ENCODE results near the gene AFAP1. TPM values are rescaled to one million over a fixed set of nuclear protein-coding genes. Genes with fewer than 3 reads are reported as not detected.

The AFAP1 gene
- total RNA-seq, 1 donor from 2014 or later: 67.9 TPM

- Histone ChIP-seq H3K9me3 (ENCODE audit: insufficient read depth, low read depth, low read length) (no peaks in the 10 kb centered on the region), H3K4me2 (ENCODE audit: low read length) (peak overlapping the region; percentile 37), H3K27ac (ENCODE audit: low read depth, low read length) (peak overlapping the region; percentile 70), H3K36me3 (ENCODE audit: insufficient read depth, low read length) (peaks cover 52% of the 10 kb centered on the region), H2AFZ (ENCODE audit: low read depth, low read length) (no peak overlapping the region), H3K27me3 (ENCODE audit: insufficient read depth, low read length) (no peaks in the 10 kb centered on the region), H4K20me1 (ENCODE audit: insufficient read depth, low read length) (peaks cover 3% of the 10 kb centered on the region), H3K4me3 (ENCODE audit: insufficient read depth, low read depth, low read length) (no peak overlapping the region), H3K4me1 (ENCODE audit: insufficient read depth, low read length) (peaks cover 44% of the 10 kb centered on the region), H3K79me2 (ENCODE audit: insufficient read depth, low read length) (peaks cover 94% of the 10 kb centered on the region), H3K9ac (ENCODE audit: low read length) (peak overlapping the region; percentile 67)
- DNase-seq (ENCODE audit: low read depth) (no peak), FAIRE-seq (peak; percentile 5)
- no peaks in the 10 kb centered on the region for H3K27me3 Mint-ChIP-seq (ENCODE audit: low read depth, unreplicated experiment)
- H3K4me1 Mint-ChIP-seq (ENCODE audit: low read depth, unreplicated experiment): peaks cover 29% of the 10 kb centered on the region
- no peaks in the 10 kb centered on the region for H3K9me3 Mint-ChIP-seq (ENCODE audit: unreplicated experiment)
- peak overlapping the region; percentile 56 for H3K27ac Mint-ChIP-seq (ENCODE audit: unreplicated experiment)
- no peak for TF ChIP-seq CTCF (IDR thresholded peaks at IDR 0.05; ENCODE audit: insufficient read depth, low read depth, low read length)
- TF ChIP-seq EZH2 (IDR thresholded peaks at IDR 0.05; ENCODE audit: insufficient read depth, low read length): no peak
- peaks cover 35% of the 10 kb centered on the region for H3K36me3 Mint-ChIP-seq (ENCODE audit: low read depth, unreplicated experiment)
- H3K4me3 Mint-ChIP-seq (ENCODE audit: unreplicated experiment): no peak overlapping the region
Observed at GRCh38 chr4:7867191-7867590, 72.5 kb downstream of the AFAP1 start.

- Mint-ChIP-seq H3K4me1 (ENCODE audit: low read depth, unreplicated experiment) (peaks cover 32% of the 10 kb centered on the region), H3K27ac (ENCODE audit: unreplicated experiment) (no peak overlapping the region), H3K27me3 (ENCODE audit: low read depth, unreplicated experiment) (no peaks in the 10 kb centered on the region), H3K9me3 (ENCODE audit: unreplicated experiment) (peaks cover 2% of the 10 kb centered on the region), H3K36me3 (ENCODE audit: low read depth, unreplicated experiment) (peaks cover 34% of the 10 kb centered on the region), H3K4me3 (ENCODE audit: unreplicated experiment) (no peak overlapping the region)
- Histone ChIP-seq H2AFZ (ENCODE audit: low read depth, low read length) (no peak overlapping the region), H3K4me2 (ENCODE audit: low read length) (no peak overlapping the region), H3K36me3 (ENCODE audit: insufficient read depth, low read length) (peaks cover 40% of the 10 kb centered on the region), H3K9ac (ENCODE audit: low read length) (no peak overlapping the region), H3K27me3 (ENCODE audit: insufficient read depth, low read length) (no peaks in the 10 kb centered on the region), H4K20me1 (ENCODE audit: insufficient read depth, low read length) (no peaks in the 10 kb centered on the region), H3K4me3 (ENCODE audit: insufficient read depth, low read depth, low read length) (no peak overlapping the region), H3K9me3 (ENCODE audit: insufficient read depth, low read depth, low read length) (no peaks in the 10 kb centered on the region), H3K27ac (ENCODE audit: low read depth, low read length) (no peak overlapping the region), H3K79me2 (ENCODE audit: insufficient read depth, low read length) (peaks cover 81% of the 10 kb centered on the region), H3K4me1 (ENCODE audit: insufficient read depth, low read length) (peaks cover 43% of the 10 kb centered on the region)
- TF ChIP-seq CTCF (IDR thresholded peaks at IDR 0.05; ENCODE audit: insufficient read depth, low read depth, low read length) (no peak), EZH2 (IDR thresholded peaks at IDR 0.05; ENCODE audit: insufficient read depth, low read length) (no peak)
- DNase-seq (ENCODE audit: low read depth) (no peak), FAIRE-seq (no peak)
Observed at GRCh38 chr4:7865533-7865932, 74.1 kb downstream of the AFAP1 start.

- peaks cover 48% of the 10 kb centered on the region for H3K4me1 ChIP-seq (ENCODE audit: insufficient read depth, low read length)
- H3K9me3 ChIP-seq (ENCODE audit: insufficient read depth, low read depth, low read length): no peaks in the 10 kb centered on the region
- no peak overlapping the region for H3K9ac ChIP-seq (ENCODE audit: low read length)
- FAIRE-seq: no peak
- Mint-ChIP-seq H3K27ac (ENCODE audit: unreplicated experiment) (no peak overlapping the region), H3K9me3 (ENCODE audit: unreplicated experiment) (peaks cover 2% of the 10 kb centered on the region), H3K36me3 (ENCODE audit: low read depth, unreplicated experiment) (peaks cover 38% of the 10 kb centered on the region), H3K4me3 (ENCODE audit: unreplicated experiment) (no peak overlapping the region), H3K27me3 (ENCODE audit: low read depth, unreplicated experiment) (no peaks in the 10 kb centered on the region), H3K4me1 (ENCODE audit: low read depth, unreplicated experiment) (peaks cover 34% of the 10 kb centered on the region)
- no peak overlapping the region for H2AFZ ChIP-seq (ENCODE audit: low read depth, low read length)
- no peak overlapping the region for H3K27ac ChIP-seq (ENCODE audit: low read depth, low read length)
- H3K27me3 ChIP-seq (ENCODE audit: insufficient read depth, low read length): no peaks in the 10 kb centered on the region
- no peak for DNase-seq (ENCODE audit: low read depth)
- no peak overlapping the region for H3K4me2 ChIP-seq (ENCODE audit: low read length)
- peaks cover 81% of the 10 kb centered on the region for H3K79me2 ChIP-seq (ENCODE audit: insufficient read depth, low read length)
- no peak overlapping the region for H3K4me3 ChIP-seq (ENCODE audit: insufficient read depth, low read depth, low read length)
- H3K36me3 ChIP-seq (ENCODE audit: insufficient read depth, low read length): peaks cover 42% of the 10 kb centered on the region
- H4K20me1 ChIP-seq (ENCODE audit: insufficient read depth, low read length): no peaks in the 10 kb centered on the region
- TF ChIP-seq EZH2 (IDR thresholded peaks at IDR 0.05; ENCODE audit: insufficient read depth, low read length) (no peak), CTCF (IDR thresholded peaks at IDR 0.05; ENCODE audit: insufficient read depth, low read depth, low read length) (no peak)
Observed at GRCh38 chr4:7864685-7865084, 75.0 kb downstream of the AFAP1 start.

Measured in astrocyte (in vitro differentiated cells and primary cell).